GM12878 (cell line): Measurements from ENCODE around the gene PLPP7. TPM values are rescaled to one million over a fixed set of nuclear protein-coding genes. Genes with fewer than 3 reads are reported as not detected.

Source experiments
- BACH1 ChIP-seq: fragments of 450-650 bp; IDR thresholded peaks from 2 replicates; pipeline ENCODE4 v1.6.1; 2017; ENCODE audit warnings: mild to moderate bottlenecking, borderline replicate concordance
- CHD1 ChIP-seq: IDR thresholded peaks from 2 replicates; pipeline ENCODE4 v1.6.1; 2012; ENCODE audit warnings: low read depth, low read length, improper control_type of control experiment
- DPF2 ChIP-seq: fragments of 450-650 bp; IDR thresholded peaks from 2 replicates; pipeline ENCODE4 v1.6.1; 2017; ENCODE audit warnings: mild to moderate bottlenecking
- GATAD2B ChIP-seq: fragments of 450-650 bp; conservative IDR thresholded peaks from 2 replicates; pipeline ENCODE4 v1.6.1; 2017; ENCODE audit warnings: low read depth, mild to moderate bottlenecking, moderate library complexity
- IRF4 ChIP-seq: IDR thresholded peaks from 2 replicates; pipeline ENCODE4 v1.6.1; 2011; ENCODE audit warnings: low read depth, low read length
- MEF2A ChIP-seq: IDR thresholded peaks from 2 replicates; pipeline ENCODE4 v1.6.1; 2011; ENCODE audit warnings: low read depth, mild to moderate bottlenecking, low read length, moderate library complexity; ENCODE audit not compliant: insufficient read depth
- NBN ChIP-seq: fragments of 450-650 bp; IDR thresholded peaks from 2 replicates; pipeline ENCODE4 v1.6.1; 2016
- NR2C2 ChIP-seq: IDR thresholded peaks from 2 replicates; pipeline ENCODE4 v1.6.1; 2011; ENCODE audit warnings: borderline replicate concordance, low read depth; ENCODE audit not compliant: control insufficient read depth, insufficient read length
- NR2F1 ChIP-seq: fragments of 450-650 bp; conservative IDR thresholded peaks from 2 replicates; pipeline ENCODE4 v1.6.1; 2017; ENCODE audit warnings: mild to moderate bottlenecking
- PML ChIP-seq: IDR thresholded peaks from 2 replicates; pipeline ENCODE4 v1.6.1; 2012; ENCODE audit warnings: low read length, inconsistent platforms
- POLR2A ChIP-seq: IDR thresholded peaks from 2 replicates; pipeline ENCODE4 v1.6.1; 2011; ENCODE audit warnings: low read depth, mild to moderate bottlenecking, low read length
- RFX5 ChIP-seq: IDR thresholded peaks from 2 replicates; pipeline ENCODE4 v1.6.1; 2011; ENCODE audit warnings: low read depth, low read length, improper control_type of control experiment
- SMARCA5 ChIP-seq: fragments of 450-650 bp; IDR thresholded peaks from 2 replicates; pipeline ENCODE4 v1.6.1; 2017; ENCODE audit warnings: mild to moderate bottlenecking
- SP1 ChIP-seq: IDR thresholded peaks from one replicate; pipeline ENCODE4 v1.6.1; 2011; ENCODE audit warnings: low read depth, low read length
- TCF12 ChIP-seq: IDR thresholded peaks from 2 replicates; pipeline ENCODE4 v1.6.1; 2011; ENCODE audit warnings: low read depth, mild to moderate bottlenecking, low read length
- ZNF217 ChIP-seq: fragments of 450-650 bp; IDR thresholded peaks from 2 replicates; pipeline ENCODE4 v1.6.1; 2017; ENCODE audit warnings: antibody characterized with exemption, mild to moderate bottlenecking
- polyA plus RNA-seq, 11 experiments: library from polyadenylated mRNA; depleted of rRNA in 4 of 11; unstranded in 6 of 11; stranded (reverse) in 5 of 11; fragments of >200 nt; fragmentation: Nextera tagmentation in 4 of 11; fragmentation: Illumina TruSeq in 1 of 11; extraction: Ambion mirVana in 4 of 11; extraction: Trizol in 1 of 11; gene quantifications; 1 replicate in 1 of 11; 2 replicates in 10 of 11; pipeline versions ENCODE4 v1.2.1 to v1.2.3, GENCODE V29; 2011 to 2016; ENCODE audit warnings: inconsistent platforms in 2 of 11, missing spikeins in 2 of 11, low read depth in 1 of 11
- total RNA-seq, 4 experiments: library from RNA; depleted of rRNA in 3 of 4; stranded (reverse); fragments of >200 nt in 3 of 4; fragmentation: Illumina TruSeq in 1 of 4; extraction: Trizol in 1 of 4; gene quantifications; 2 replicates each; pipeline versions ENCODE4 v1.2.1 to v1.2.3, GENCODE V29; 2013 to 2021
- TF ChIP-seq, protein P1 (sequence below): fragments of 450-650 bp; formaldehyde crosslinking; IDR thresholded peaks from 2 replicates; pipeline ENCODE4 v1.5.0; 2022; ENCODE audit warnings: mild to moderate bottlenecking, missing genetic modification characterization
- TF ChIP-seq, protein P2 (sequence below): fragments of 450-650 bp; IDR thresholded peaks from 2 replicates; pipeline ENCODE4 v1.6.1; 2017; ENCODE audit warnings: low read depth, mild to moderate bottlenecking, moderate library complexity
- TF ChIP-seq, protein P3 (sequence below): fragments of 450-650 bp; IDR thresholded peaks from 2 replicates; pipeline ENCODE4 v1.6.1; 2016; ENCODE audit warnings: mild to moderate bottlenecking
- TF ChIP-seq, protein P4 (sequence below): fragments of 450-650 bp; formaldehyde crosslinking; IDR thresholded peaks from 2 replicates; pipeline ENCODE4 v1.4.0; 2022; ENCODE audit warnings: mild to moderate bottlenecking, moderate library complexity

The PLPP7 gene
- total and polyA plus RNA-seq, 10 of the 15 experiments (the other 5 are each of a cell fraction or from before 2014, with no cell fraction given), result 0.05 to 1.0 (median 0.40) TPM; not detected in 3

DNA sequence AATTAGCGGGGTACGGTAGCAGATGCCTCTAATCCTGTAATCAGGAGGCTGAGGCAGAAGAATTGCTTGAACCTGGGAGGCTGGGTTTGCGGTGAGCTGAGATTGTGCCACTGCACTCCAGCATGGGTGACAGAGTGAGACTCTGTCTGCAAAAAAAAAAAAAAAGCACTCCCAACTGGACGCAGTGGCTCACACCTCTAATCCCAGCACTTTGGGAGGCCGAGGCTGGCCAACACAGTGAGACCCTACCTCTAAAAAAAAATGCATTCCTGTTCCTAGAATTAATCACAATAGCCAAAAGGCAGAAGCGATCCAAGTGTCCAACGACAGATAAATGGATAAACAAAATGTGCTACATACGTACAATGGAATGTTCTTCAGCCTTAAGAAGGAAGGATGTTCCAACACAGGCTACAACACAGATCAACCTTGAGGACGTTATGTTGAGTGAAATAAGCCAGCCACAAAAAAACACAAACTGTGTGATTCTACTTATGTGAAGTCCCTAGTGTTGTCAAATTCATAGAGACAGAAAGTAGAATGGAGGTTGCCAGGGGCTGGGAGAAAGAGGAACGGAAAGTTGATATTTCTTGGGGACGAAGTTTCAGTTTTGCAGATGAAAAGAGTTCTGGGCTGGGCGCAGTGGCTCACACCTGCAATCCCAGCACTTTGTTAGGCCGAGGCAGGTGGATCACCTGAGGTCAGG is 27.0 kb upstream of the PLPP7 start (continued):
- TF ChIP-seq NR2F1 (peak; percentile 68), TCF12 (peak; percentile 34; the same call in 1 of the 2 replicates), MEF2A (no peak), IRF4 (peak; percentile 82), DPF2 (peak; percentile 82), PML (0 out of 2 replicates have a peak, but pooled peaks have one; percentile 28), POLR2A (no peak), NR2C2 (no peak), BACH1 (peak; percentile 47; the same call in 1 of the 2 replicates), NBN (peak; percentile 55; the same call in 1 of the 2 replicates), SP1 (no peak), ZNF217 (peak; percentile 84; the same call in 1 of the 2 replicates), RFX5 (no peak), CHD1 (no peak), GATAD2B (peak; percentile 81), SMARCA5 (peak; percentile 16; the same call in 1 of the 2 replicates)
- TF ChIP-seq, protein P1, sequence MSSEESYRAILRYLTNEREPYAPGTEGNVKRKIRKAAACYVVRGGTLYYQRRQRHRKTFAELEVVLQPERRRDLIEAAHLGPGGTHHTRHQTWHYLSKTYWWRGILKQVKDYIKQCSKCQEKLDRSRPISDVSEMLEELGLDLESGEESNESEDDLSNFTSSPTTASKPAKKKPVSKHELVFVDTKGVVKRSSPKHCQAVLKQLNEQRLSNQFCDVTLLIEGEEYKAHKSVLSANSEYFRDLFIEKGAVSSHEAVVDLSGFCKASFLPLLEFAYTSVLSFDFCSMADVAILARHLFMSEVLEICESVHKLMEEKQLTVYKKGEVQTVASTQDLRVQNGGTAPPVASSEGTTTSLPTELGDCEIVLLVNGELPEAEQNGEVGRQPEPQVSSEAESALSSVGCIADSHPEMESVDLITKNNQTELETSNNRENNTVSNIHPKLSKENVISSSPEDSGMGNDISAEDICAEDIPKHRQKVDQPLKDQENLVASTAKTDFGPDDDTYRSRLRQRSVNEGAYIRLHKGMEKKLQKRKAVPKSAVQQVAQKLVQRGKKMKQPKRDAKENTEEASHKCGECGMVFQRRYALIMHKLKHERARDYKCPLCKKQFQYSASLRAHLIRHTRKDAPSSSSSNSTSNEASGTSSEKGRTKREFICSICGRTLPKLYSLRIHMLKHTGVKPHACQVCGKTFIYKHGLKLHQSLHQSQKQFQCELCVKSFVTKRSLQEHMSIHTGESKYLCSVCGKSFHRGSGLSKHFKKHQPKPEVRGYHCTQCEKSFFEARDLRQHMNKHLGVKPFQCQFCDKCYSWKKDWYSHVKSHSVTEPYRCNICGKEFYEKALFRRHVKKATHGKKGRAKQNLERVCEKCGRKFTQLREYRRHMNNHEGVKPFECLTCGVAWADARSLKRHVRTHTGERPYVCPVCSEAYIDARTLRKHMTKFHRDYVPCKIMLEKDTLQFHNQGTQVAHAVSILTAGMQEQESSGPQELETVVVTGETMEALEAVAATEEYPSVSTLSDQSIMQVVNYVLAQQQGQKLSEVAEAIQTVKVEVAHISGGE (CRISPR knock-in tag), result no peak
- TF ChIP-seq, protein P2, sequence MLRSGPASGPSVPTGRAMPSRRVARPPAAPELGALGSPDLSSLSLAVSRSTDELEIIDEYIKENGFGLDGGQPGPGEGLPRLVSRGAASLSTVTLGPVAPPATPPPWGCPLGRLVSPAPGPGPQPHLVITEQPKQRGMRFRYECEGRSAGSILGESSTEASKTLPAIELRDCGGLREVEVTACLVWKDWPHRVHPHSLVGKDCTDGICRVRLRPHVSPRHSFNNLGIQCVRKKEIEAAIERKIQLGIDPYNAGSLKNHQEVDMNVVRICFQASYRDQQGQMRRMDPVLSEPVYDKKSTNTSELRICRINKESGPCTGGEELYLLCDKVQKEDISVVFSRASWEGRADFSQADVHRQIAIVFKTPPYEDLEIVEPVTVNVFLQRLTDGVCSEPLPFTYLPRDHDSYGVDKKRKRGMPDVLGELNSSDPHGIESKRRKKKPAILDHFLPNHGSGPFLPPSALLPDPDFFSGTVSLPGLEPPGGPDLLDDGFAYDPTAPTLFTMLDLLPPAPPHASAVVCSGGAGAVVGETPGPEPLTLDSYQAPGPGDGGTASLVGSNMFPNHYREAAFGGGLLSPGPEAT, result peak; percentile 90
- TF ChIP-seq, protein P3, sequence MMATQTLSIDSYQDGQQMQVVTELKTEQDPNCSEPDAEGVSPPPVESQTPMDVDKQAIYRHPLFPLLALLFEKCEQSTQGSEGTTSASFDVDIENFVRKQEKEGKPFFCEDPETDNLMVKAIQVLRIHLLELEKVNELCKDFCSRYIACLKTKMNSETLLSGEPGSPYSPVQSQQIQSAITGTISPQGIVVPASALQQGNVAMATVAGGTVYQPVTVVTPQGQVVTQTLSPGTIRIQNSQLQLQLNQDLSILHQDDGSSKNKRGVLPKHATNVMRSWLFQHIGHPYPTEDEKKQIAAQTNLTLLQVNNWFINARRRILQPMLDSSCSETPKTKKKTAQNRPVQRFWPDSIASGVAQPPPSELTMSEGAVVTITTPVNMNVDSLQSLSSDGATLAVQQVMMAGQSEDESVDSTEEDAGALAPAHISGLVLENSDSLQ, result 0 out of 2 replicates have a peak, but pooled peaks have one; percentile 16
- TF ChIP-seq, protein P4, sequence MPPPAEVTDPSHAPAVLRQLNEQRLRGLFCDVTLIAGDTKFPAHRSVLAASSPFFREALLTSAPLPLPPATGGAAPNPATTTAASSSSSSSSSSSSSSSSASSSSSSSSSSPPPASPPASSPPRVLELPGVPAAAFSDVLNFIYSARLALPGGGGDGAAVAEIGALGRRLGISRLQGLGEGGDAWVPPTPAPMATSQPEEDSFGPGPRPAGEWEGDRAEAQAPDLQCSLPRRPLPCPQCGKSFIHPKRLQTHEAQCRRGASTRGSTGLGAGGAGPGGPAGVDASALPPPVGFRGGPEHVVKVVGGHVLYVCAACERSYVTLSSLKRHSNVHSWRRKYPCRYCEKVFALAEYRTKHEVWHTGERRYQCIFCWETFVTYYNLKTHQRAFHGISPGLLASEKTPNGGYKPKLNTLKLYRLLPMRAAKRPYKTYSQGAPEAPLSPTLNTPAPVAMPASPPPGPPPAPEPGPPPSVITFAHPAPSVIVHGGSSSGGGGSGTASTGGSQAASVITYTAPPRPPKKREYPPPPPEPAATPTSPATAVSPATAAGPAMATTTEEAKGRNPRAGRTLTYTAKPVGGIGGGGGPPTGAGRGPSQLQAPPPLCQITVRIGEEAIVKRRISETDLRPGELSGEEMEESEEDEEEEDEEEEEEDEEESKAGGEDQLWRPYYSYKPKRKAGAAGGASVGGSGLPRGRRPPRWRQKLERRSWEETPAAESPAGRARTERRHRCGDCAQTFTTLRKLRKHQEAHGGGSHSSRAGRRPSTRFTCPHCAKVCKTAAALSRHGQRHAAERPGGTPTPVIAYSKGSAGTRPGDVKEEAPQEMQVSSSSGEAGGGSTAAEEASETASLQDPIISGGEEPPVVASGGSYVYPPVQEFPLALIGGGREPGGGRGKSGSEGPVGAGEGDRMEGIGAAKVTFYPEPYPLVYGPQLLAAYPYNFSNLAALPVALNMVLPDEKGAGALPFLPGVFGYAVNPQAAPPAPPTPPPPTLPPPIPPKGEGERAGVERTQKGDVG (CRISPR knock-in tag), result no peak
